NCI-H2227 treated with DMSO at 0.1 percent for 48 hours (cell line): Measurements from ENCODE around the gene PHACTR1.

Source experiments
- DNase-seq: peaks from one replicate; lab custom pipeline; 2025; lab: John Stamatoyannopoulos, UW

PHACTR1 gene

GRCh38 chr6:13026557-13026956 is 310.0 kb downstream of the PHACTR1 start:
- DNase-seq = no peak

- DNase-seq = no peak
Observed at GRCh38 chr6:13027207-13027606, 310.6 kb downstream of the PHACTR1 start.

DNA sequence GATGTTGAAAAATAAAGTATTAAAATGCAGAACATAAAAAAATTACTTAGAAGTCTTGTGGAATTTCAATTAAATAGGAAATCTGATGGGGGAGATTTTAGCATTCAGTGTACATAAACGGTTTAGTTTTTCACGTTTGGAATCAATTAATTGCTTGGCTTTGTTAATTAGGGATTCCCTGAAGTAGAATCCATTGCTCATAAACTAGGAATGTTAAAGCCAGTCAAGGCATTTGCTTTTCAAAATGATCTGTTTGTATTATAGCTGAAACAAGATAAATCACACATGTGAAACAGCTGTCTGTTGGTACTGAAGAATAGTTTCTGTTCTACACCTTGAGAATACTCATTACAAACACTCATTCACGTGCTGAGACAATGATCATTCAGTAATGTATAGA is 313.8 kb downstream of the PHACTR1 start:
- DNase-seq = no peak

- DNase-seq = no peak
Observed at GRCh38 chr6:13032566-13032965, 316.0 kb downstream of the PHACTR1 start.

DNA sequence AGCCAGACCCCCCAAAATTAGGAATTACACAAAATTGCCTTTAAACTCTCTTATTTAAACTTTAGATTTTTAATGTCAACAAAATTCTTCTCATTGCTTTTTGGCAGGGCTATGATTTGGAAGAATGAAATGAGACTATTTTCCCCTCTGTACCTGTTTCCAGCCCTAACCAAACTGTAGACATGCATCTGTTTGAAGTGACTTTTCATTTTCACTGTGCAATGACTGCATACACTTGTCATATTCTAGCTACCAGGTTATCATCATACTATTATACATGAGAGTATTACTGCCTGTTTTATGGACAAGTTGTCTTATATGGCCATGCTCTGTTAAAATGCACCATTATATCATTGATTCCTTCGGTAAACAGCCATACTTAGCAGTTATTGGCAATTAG is 316.6 kb downstream of the PHACTR1 start:
- DNase-seq = no peak

DNA sequence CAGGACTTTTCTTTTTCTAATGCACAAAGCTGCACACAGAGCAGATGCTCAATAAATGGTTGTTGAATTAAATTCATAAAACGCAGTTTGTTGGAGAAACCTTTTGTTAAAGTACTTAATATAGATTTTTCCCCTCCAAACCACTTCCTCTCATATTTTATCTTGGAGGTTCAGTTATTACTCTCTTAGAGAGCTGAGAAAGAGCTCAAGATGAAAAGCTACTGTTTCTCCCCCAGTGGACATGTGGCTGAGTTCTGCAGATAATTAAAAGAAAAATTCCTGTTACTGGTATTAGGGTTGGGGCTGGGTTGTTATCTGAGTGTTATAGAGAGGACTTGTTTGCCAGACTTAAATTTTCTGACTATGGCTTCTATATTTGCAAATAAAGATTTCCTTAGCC is 317.7 kb downstream of the PHACTR1 start:
- DNase-seq = no peak

- DNase-seq = no peak
Observed at GRCh38 chr6:13035606-13036005, 319.0 kb downstream of the PHACTR1 start.

- DNase-seq = no peak
Observed at GRCh38 chr6:13038315-13038714, 321.7 kb downstream of the PHACTR1 start.

GRCh38 chr6:13038741-13039190 is 322.2 kb downstream of the PHACTR1 start:
- DNase-seq = peak; percentile 18

GRCh38 chr6:13044390-13044789 is 327.8 kb downstream of the PHACTR1 start:
- no peak for DNase-seq

- no peak for DNase-seq
Observed at GRCh38 chr6:13044896-13045295, 328.3 kb downstream of the PHACTR1 start.

GRCh38 chr6:13045676-13046075 is 329.1 kb downstream of the PHACTR1 start:
- no peak for DNase-seq

DNA sequence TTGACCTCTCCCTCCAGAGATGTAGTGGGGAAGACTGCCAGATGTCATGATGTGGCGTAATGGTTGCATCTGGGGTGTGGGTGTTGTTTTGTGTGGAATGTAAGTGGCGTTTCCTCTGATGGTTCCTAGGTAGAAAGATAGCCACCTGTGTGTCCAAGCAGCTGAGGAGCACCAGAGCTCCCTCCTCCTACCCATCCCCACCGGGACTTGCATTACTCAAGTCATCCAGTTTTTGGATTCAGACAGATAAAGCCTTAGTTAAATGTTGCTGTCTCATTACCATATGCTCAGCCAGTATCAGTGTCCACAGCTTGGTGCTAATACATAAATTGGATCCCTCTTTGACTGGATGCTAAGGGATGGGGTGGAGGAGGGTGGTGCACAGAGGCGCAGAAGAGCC is 329.5 kb downstream of the PHACTR1 start:
- DNase-seq = no peak

DNA sequence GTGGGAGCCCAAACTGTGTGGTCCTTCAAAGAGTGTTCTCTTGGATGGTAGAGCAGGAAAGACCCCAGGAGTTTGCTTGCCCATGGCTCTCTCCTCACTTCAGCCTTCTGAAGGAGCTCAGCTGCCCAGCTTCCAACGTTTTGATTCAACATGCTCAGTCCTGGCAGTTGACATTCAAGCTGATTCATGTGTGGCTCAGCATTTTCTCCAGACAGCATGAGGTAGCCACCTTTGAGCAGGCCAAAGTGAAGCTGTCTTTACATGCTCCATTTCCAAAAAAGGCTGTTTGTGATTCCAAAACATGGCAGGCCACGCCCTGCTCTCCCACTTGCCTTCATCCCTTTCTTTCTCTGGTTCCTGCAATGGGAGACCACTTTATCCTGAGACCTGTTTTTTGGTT is 331.5 kb downstream of the PHACTR1 start:
- no peak for DNase-seq

DNA sequence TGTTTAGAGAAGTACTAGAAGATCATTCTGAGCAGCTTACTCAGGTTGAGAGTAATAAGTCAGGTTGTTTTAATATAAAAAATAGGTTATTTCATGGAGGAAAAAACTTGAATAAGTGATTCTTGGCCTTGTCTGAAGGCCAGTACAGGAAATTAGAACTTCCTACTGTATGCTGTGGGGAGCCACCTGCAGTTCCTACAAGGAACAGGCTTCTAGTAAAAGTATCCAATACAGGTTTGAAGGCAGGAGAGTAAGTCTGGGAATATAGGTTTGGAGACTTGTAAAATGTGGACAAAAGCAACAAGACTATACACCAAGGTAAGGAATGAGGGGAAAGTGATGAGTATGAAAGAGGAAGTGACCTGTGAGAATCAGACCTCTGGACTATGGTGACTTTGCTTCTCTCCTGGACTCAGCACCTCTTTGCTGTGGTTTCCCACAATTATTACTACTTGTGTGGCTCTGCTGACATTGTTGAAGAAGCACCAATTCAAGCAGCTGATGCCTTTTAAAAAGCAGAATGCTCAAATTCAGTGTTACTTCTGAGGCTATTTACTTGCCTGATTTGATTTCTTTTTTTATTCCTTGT is 333.2 kb downstream of the PHACTR1 start:
- DNase-seq = no peak

DNA sequence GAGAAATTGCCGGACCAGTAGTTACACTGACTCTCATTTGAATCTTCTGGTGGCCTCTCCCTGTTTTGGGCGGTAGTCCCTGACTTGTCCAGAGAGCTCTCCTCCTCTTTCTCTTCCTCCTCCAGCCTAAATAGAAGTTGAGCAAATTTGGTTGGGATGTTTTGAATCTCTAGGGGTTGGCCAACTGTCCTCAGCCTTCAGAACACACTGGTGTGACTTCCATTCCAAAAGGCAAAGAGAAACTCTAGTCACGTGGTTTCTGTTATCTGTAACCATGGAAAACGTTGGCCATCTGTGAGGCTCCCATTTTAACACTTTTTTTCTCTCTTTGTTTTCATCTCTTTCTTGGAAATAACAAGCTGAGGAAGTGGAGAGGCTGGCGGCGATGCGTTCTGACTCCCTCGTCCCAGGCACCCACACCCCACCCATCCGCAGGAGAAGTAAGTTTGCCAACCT is 336.5 kb downstream of the PHACTR1 start:
- DNase-seq = no peak

GRCh38 chr6:13058051-13058450 is 341.5 kb downstream of the PHACTR1 start:
- no peak for DNase-seq

DNA sequence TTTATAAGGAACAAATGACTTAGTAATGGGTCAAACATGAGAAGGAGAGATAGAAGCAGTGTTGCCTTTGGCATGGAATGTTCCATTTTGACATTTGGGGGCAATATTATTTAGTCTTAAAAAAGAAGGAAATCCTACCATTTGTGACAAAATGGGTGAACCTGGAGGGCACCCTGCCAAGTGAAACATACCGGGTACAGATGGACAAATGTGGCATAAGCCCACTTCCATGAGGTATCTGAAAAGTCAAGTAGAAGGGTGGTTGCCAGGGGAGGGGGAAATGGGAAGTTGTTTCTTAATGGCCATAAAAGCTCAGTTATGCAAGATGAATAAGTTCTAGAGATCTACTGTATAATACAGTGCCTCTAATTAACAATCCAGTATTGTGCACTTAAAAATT is 342.5 kb downstream of the PHACTR1 start:
- no peak for DNase-seq

- no peak for DNase-seq
Observed at GRCh38 chr6:13063300-13063918, 346.8 kb downstream of the PHACTR1 start.

DNA sequence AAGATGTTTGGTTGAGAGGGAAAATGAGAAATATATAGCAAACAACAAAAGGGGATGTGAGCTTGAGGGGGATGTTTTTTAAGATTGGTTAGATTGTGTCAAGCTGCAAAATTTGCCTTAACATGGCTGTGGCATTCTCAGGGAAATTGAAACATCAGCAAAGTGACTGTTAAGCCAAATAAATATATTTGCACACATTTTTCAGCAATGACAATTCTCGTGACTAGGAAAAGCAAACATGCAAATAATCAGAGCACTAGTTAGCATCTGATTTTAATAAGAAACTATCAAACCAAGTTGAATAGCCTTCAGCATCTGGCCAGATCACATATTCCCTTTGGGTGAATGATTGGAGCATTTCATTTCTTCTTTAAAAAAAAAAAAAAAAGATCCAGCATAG is 349.0 kb downstream of the PHACTR1 start:
- no peak for DNase-seq

DNA sequence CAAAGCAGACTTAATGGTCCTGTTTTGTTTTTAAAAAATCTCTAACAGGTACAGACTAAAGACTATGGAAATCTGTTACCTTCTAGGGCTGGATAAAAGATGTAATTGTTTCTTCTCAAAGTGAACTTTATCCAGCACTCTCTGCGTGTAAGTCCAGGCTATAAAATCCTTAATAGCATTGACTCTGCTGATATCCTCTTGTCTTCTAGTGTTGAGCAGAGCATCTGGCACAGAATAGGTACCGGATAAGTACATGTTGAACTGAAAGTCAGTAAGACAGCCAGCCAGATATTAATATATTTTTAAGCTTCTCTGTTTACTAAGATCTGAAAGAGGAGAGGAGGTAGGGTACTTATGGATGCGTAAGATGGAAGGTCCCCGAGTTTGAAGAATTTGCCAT is 349.5 kb downstream of the PHACTR1 start:
- DNase-seq = no peak

DNA sequence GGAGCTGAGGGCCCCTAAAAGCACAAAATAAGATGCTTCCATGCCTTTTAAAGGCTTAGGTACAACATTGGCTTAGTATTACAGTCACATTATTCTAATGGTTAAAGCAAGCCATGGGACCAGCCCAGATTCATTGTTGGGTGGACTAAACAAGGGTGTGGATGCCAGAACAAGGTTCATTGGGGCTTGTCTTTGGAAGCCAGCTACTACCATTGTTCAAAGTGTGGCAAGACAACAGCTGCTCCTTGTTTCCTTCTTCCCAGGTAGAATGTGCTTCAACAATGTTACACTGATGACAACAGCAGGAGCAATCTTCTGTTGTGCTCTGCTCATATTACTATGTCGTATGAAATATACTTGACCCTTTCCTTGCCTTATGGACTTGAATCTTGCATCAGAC is 350.3 kb downstream of the PHACTR1 start:
- no peak for DNase-seq

- DNase-seq = no peak
Observed at GRCh38 chr6:13068586-13069210, 352.1 kb downstream of the PHACTR1 start.
